SK-N-SH treated with all-trans-retinoic acid at 6 μM for 48 hours (cell line): ENCODE results near the gene YLPM1.

Experiments
- ATAC-seq: fragments of 200-7000 bp; cut with Tn5 transposase; 3 replicates; pipeline ENCODE4 v1.9.1; 2020; ENCODE audit warnings: mild to moderate bottlenecking, moderate library complexity
- ARNTL ChIP-seq: fragments of 450-650 bp; formaldehyde crosslinking; IDR thresholded peaks from 2 replicates; pipeline ENCODE4 v1.5.0; 2020; ENCODE audit warnings: low read depth, mild to moderate bottlenecking, moderate library complexity, borderline replicate concordance
- BACH2 ChIP-seq: fragments of 250-450 bp; sonication (Bioruptor Pico); IDR thresholded peaks from 2 replicates; pipeline ENCODE4 v1.9.0; 2021; ENCODE audit warnings: mild to moderate bottlenecking, borderline replicate concordance
- CSDC2 ChIP-seq: fragments of 250-450 bp; sonication (Bioruptor Pico); IDR thresholded peaks from 2 replicates; pipeline ENCODE4 v1.5.0; 2020; ENCODE audit warnings: mild to moderate bottlenecking, moderate library complexity
- ESRRG ChIP-seq: fragments of 250-450 bp; sonication (Bioruptor Pico); IDR thresholded peaks from 2 replicates; pipeline ENCODE4 v1.6.1; 2021; ENCODE audit warnings: mild to moderate bottlenecking
- ISL1 ChIP-seq: fragments of 250-450 bp; sonication (Bioruptor Pico); IDR thresholded peaks from 2 replicates; pipeline ENCODE4 v2.1.2; 2022; ENCODE audit warnings: mild to moderate bottlenecking, moderate library complexity
- OSR1 ChIP-seq: fragments of 250-450 bp; sonication (Bioruptor Pico); IDR thresholded peaks from 2 replicates; pipeline ENCODE4 v1.8.0; 2022; ENCODE audit warnings: moderate library complexity, mild to moderate bottlenecking, inconsistent platforms
- PPARA ChIP-seq: fragments of 250-450 bp; sonication (Bioruptor Pico); IDR thresholded peaks from 2 replicates; pipeline ENCODE4 v1.5.0; 2020; ENCODE audit warnings: mild to moderate bottlenecking, borderline replicate concordance
- RARB ChIP-seq: fragments of 250-450 bp; sonication (Bioruptor Pico); IDR thresholded peaks from 2 replicates; pipeline ENCODE4 v1.8.0; 2021; ENCODE audit warnings: mild to moderate bottlenecking, moderate library complexity
- SNAI2 ChIP-seq: fragments of 250-450 bp; sonication (Bioruptor Pico); IDR thresholded peaks from 2 replicates; pipeline ENCODE4 v1.5.0; 2020; ENCODE audit warnings: mild to moderate bottlenecking, moderate library complexity
- TCF4 ChIP-seq: fragments of 250-450 bp; sonication (Bioruptor Pico); IDR thresholded peaks from 2 replicates; pipeline ENCODE4 v1.8.0; 2021; ENCODE audit warnings: mild to moderate bottlenecking, moderate library complexity, borderline replicate concordance
- TOX ChIP-seq: fragments of 250-450 bp; sonication (Bioruptor Pico); IDR thresholded peaks from 2 replicates; pipeline ENCODE4 v1.8.0; 2021; ENCODE audit warnings: mild to moderate bottlenecking, moderate library complexity, borderline replicate concordance
- ZC3H10 ChIP-seq: fragments of 250-450 bp; sonication (Bioruptor Pico); IDR thresholded peaks from 2 replicates; pipeline ENCODE4 v1.5.1; 2021; ENCODE audit warnings: mild to moderate bottlenecking, moderate library complexity
- ZFP30 ChIP-seq: fragments of 450-650 bp; formaldehyde crosslinking; IDR thresholded peaks from 2 replicates; pipeline ENCODE4 v1.5.0; 2022; ENCODE audit warnings: mild to moderate bottlenecking, moderate library complexity
- ZNF565 ChIP-seq: fragments of 450-650 bp; formaldehyde crosslinking; conservative IDR thresholded peaks from 2 replicates; pipeline ENCODE4 v1.5.0; 2020; ENCODE audit warnings: low read depth, mild to moderate bottlenecking, moderate library complexity
- ZNF70 ChIP-seq: fragments of 450-650 bp; formaldehyde crosslinking; IDR thresholded peaks from 2 replicates; pipeline ENCODE4 v1.5.0; 2020; ENCODE audit warnings: mild to moderate bottlenecking, moderate library complexity
- ZNF8 ChIP-seq: fragments of 450-650 bp; formaldehyde crosslinking; IDR thresholded peaks from 2 replicates; pipeline ENCODE4 v1.5.0; 2020; ENCODE audit warnings: mild to moderate bottlenecking, moderate library complexity
- TF ChIP-seq, protein P1 (sequence below): fragments of 250-450 bp; sonication (Bioruptor Pico); IDR thresholded peaks from 2 replicates; pipeline ENCODE4 v1.5.0; 2020; ENCODE audit warnings: mild to moderate bottlenecking, moderate library complexity
- TF ChIP-seq, protein P2 (sequence below): fragments of 250-450 bp; sonication (Bioruptor Pico); IDR thresholded peaks from 2 replicates; pipeline ENCODE4 v1.8.0; 2020; ENCODE audit warnings: mild to moderate bottlenecking, moderate library complexity, borderline replicate concordance
- TF ChIP-seq, protein P3 (sequence below): fragments of 250-450 bp; sonication (Bioruptor Pico); IDR thresholded peaks from 2 replicates; pipeline ENCODE4 v1.5.1; 2020; ENCODE audit warnings: low read depth, mild to moderate bottlenecking, moderate library complexity
- TF ChIP-seq, protein P4 (sequence below): fragments of 250-450 bp; sonication (Bioruptor Pico); IDR thresholded peaks from 2 replicates; pipeline ENCODE4 v1.5.1; 2021; ENCODE audit warnings: mild to moderate bottlenecking, moderate library complexity
- TF ChIP-seq, protein P5 (sequence below): fragments of 250-450 bp; sonication (Bioruptor Pico); IDR thresholded peaks from 2 replicates; pipeline ENCODE4 v1.8.0; 2021; ENCODE audit warnings: low read depth, mild to moderate bottlenecking, moderate library complexity, borderline replicate concordance

The YLPM1 gene

DNA sequence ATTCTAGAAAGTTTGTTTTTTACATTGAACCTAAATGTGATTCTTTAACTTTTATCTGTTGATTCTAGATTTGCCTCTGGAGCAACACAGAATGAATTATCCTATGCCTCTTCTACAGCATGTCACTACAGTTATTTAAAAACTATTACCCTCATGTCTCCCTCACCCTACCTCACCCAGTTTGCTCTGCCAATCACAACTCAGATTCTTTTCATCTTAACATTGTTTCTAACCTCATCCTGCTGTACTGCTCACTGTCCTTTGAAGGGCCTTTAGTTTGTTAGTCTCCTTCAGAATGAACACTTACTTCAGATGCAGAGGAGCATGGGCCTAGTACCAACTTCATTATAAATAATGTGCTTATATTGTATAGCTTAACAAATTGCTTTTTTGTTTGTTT is 21.5 kb downstream of the YLPM1 start:
- ATAC-seq: no peak
- no peak for TF ChIP-seq ESRRG
- TF ChIP-seq BACH2: no peak
- TF ChIP-seq RARB (CRISPR knock-in tag): no peak
- TF ChIP-seq, protein P1, sequence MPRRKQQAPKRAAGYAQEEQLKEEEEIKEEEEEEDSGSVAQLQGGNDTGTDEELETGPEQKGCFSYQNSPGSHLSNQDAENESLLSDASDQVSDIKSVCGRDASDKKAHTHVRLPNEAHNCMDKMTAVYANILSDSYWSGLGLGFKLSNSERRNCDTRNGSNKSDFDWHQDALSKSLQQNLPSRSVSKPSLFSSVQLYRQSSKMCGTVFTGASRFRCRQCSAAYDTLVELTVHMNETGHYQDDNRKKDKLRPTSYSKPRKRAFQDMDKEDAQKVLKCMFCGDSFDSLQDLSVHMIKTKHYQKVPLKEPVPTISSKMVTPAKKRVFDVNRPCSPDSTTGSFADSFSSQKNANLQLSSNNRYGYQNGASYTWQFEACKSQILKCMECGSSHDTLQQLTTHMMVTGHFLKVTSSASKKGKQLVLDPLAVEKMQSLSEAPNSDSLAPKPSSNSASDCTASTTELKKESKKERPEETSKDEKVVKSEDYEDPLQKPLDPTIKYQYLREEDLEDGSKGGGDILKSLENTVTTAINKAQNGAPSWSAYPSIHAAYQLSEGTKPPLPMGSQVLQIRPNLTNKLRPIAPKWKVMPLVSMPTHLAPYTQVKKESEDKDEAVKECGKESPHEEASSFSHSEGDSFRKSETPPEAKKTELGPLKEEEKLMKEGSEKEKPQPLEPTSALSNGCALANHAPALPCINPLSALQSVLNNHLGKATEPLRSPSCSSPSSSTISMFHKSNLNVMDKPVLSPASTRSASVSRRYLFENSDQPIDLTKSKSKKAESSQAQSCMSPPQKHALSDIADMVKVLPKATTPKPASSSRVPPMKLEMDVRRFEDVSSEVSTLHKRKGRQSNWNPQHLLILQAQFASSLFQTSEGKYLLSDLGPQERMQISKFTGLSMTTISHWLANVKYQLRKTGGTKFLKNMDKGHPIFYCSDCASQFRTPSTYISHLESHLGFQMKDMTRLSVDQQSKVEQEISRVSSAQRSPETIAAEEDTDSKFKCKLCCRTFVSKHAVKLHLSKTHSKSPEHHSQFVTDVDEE: no peak
- TF ChIP-seq OSR1 (CRISPR knock-in tag): no peak
- TF ChIP-seq, protein P2, sequence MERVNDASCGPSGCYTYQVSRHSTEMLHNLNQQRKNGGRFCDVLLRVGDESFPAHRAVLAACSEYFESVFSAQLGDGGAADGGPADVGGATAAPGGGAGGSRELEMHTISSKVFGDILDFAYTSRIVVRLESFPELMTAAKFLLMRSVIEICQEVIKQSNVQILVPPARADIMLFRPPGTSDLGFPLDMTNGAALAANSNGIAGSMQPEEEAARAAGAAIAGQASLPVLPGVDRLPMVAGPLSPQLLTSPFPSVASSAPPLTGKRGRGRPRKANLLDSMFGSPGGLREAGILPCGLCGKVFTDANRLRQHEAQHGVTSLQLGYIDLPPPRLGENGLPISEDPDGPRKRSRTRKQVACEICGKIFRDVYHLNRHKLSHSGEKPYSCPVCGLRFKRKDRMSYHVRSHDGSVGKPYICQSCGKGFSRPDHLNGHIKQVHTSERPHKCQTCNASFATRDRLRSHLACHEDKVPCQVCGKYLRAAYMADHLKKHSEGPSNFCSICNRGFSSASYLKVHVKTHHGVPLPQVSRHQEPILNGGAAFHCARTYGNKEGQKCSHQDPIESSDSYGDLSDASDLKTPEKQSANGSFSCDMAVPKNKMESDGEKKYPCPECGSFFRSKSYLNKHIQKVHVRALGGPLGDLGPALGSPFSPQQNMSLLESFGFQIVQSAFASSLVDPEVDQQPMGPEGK (CRISPR knock-in tag): no peak
- TF ChIP-seq ZC3H10: no peak
- TF ChIP-seq, protein P3, sequence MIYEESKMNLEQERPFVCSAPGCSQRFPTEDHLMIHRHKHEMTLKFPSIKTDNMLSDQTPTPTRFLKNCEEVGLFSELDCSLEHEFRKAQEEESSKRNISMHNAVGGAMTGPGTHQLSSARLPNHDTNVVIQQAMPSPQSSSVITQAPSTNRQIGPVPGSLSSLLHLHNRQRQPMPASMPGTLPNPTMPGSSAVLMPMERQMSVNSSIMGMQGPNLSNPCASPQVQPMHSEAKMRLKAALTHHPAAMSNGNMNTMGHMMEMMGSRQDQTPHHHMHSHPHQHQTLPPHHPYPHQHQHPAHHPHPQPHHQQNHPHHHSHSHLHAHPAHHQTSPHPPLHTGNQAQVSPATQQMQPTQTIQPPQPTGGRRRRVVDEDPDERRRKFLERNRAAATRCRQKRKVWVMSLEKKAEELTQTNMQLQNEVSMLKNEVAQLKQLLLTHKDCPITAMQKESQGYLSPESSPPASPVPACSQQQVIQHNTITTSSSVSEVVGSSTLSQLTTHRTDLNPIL (CRISPR knock-in tag): no peak
- TF ChIP-seq CSDC2 (CRISPR knock-in tag): no peak
- TF ChIP-seq TCF4 (CRISPR knock-in tag): no peak
- TF ChIP-seq ISL1 (CRISPR knock-in tag): no peak
- TF ChIP-seq, protein P4, sequence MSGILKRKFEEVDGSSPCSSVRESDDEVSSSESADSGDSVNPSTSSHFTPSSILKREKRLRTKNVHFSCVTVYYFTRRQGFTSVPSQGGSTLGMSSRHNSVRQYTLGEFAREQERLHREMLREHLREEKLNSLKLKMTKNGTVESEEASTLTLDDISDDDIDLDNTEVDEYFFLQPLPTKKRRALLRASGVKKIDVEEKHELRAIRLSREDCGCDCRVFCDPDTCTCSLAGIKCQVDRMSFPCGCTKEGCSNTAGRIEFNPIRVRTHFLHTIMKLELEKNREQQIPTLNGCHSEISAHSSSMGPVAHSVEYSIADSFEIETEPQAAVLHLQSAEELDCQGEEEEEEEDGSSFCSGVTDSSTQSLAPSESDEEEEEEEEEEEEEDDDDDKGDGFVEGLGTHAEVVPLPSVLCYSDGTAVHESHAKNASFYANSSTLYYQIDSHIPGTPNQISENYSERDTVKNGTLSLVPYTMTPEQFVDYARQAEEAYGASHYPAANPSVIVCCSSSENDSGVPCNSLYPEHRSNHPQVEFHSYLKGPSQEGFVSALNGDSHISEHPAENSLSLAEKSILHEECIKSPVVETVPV (CRISPR knock-in tag): no peak
- TF ChIP-seq ZNF8 (CRISPR knock-in tag): no peak
- no peak for TF ChIP-seq ZFP30 (CRISPR knock-in tag)
- no peak for TF ChIP-seq TOX
- no peak for TF ChIP-seq ZNF70 (CRISPR knock-in tag)
- no peak for TF ChIP-seq SNAI2 (CRISPR knock-in tag)
- no peak for TF ChIP-seq ARNTL (CRISPR knock-in tag)

DNA sequence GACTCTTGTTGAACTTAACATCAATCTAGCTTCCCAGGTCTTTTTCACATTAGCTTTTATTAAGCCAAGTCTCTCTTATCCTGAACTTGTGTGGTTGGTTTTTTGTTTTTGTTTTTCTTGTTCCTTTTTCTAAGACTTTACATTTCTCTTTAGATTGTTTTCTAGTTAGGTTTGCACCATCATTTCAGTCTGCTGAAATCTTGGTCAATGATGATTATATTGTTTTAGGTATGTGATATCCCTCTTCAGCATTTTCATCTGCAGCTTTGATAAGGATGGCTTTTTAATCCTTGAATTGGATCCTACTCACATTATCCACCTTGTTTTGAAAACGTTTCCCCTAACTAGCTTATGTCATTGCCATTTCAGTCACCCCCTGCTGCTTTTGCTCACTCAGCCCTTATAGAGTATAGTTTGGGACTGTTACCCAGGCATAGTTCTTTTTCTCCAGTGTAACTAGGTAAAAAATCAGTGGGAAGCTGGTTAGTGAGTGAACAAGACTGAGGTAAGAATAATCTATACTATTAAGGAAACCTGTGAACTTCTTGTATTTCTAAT is 22.0 kb downstream of the YLPM1 start:
- TF ChIP-seq SNAI2 (CRISPR knock-in tag) (no peak), ZNF70 (CRISPR knock-in tag) (no peak), OSR1 (CRISPR knock-in tag) (no peak), ZNF565 (CRISPR knock-in tag) (no peak), ZC3H10 (no peak), PPARA (CRISPR knock-in tag) (no peak), TOX (no peak), ZNF8 (CRISPR knock-in tag) (no peak), ESRRG (no peak), ZFP30 (CRISPR knock-in tag) (no peak), RARB (CRISPR knock-in tag) (no peak)
- TF ChIP-seq, protein P4 (CRISPR knock-in tag): no peak
- TF ChIP-seq, protein P3 (CRISPR knock-in tag): no peak
- TF ChIP-seq, protein P5, sequence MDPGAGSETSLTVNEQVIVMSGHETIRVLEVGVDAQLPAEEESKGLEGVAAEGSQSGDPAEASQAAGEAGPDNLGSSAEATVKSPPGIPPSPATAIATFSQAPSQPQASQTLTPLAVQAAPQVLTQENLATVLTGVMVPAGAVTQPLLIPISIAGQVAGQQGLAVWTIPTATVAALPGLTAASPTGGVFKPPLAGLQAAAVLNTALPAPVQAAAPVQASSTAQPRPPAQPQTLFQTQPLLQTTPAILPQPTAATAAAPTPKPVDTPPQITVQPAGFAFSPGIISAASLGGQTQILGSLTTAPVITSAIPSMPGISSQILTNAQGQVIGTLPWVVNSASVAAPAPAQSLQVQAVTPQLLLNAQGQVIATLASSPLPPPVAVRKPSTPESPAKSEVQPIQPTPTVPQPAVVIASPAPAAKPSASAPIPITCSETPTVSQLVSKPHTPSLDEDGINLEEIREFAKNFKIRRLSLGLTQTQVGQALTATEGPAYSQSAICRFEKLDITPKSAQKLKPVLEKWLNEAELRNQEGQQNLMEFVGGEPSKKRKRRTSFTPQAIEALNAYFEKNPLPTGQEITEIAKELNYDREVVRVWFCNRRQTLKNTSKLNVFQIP: no peak
- TF ChIP-seq, protein P2 (CRISPR knock-in tag): no peak

More for the DNA sequence above, 22.0 kb downstream of the YLPM1 start:
- no peak for ATAC-seq
